ENCODE measurements around the gene DCTPP1. TPM values are rescaled to one million over a fixed set of nuclear protein-coding genes. Genes with fewer than 3 reads are reported as not detected.
A peak's percentile ranks its signal among the peaks of the same experiment; 100 is the strongest.

DCTPP1 gene
- polyA plus RNA-seq, 2 of the 4 experiments (the other 2 are of a cell fraction), result 105 to 121 TPM

DNA sequence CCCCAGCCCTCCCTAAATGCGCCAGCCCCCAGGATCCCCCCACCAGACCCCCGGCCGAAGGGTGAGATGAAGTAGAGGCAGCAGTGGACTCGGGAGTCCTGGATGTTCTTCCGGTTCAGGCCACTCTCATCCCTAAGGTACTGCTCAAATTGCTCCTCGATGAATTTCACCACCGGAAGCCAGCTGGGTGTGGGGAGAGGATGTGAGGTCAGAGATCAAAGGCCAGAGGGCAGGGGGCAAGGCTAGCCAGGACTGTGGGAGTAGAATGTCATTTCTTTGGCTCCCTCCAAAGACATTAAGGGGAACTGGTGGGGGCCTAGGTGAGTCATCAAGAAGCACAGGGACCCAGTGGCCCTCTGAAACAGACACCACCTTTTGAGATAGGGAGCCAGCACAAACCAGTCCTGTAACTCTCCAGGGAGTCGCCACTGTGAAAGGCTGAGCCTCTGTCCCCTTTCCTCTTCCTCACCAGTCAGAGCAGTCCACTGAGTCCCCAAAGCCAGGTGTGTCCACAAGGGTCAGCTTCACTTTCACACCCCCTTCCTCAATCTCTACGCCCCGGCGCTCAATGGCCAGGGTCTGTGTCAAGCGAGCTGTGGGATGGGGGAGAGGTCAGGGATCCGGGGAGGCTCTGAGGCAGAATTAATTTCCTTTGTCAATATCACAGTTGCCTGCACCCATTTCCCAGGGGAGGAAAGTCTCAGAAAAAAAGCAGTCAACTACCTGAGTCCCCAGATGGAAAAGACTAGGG is 48.4 kb downstream of the DCTPP1 start:
- H3K4me1 ChIP-seq, result peaks cover 12% of the 10 kb centered on the region
- CTCF ChIA-PET, result interaction anchor here (1.5 to 6.1 kb wide), 3 partner anchors 12 to 28 kb away, joined by 3 to 26 read pairs (median 9); partner anchors contain the start of gene ZNF48
- H3K27ac ChIP-seq, result no peak overlapping the region
- TF ChIP-seq KDM5A (IDR thresholded peaks at IDR 0.05) (no peak), FOSB (CRISPR knock-in tag; IDR thresholded peaks at IDR 0.05) (no peak), CBX8 (IDR thresholded peaks at IDR 0.05) (no peak), FOSL2 (IDR thresholded peaks at IDR 0.05) (no peak), FOSL2 (CRISPR knock-in tag; IDR thresholded peaks at IDR 0.05) (0 out of 2 replicates have a peak, but pooled peaks have one; percentile 11)
- no peak for FAIRE-seq
- H3K9me3 ChIP-seq, result no peaks in the 10 kb centered on the region
- POLR2A ChIA-PET, result no interaction called here
- H3K4me3 ChIP-seq, result no peak overlapping the region
- no peak for DNase-seq (ENCODE audit: low read depth in 1 of 2, low spot score in 1 of 2)
- no peak overlapping the region for H3K4me2 ChIP-seq
- WGBS (ENCODE audit: missing lambda C conversion rate), result 88% methylated on average over 9 of the region's 13 CpGs
- ATAC-seq, result no peak

DNA sequence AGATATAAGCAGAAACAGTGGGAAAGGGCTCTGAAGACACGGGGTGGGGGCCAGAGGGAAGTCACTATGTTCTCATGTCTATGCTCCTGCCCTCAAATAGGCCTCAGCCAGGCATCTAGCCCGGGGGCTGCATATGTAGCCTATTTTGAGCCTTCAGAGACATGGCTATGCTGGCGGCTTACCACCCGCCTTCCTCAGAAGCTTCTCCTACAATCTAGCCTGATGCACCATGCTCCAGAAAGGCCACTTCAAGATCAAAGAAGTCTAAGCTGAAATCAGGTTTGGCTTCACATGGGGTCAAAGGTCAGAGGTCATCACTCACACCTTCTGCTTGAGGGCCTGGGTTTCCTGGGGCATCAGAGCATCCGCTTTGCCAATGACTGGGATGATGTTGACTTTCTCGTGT is 49.0 kb downstream of the DCTPP1 start:
- no peak for DNase-seq (ENCODE audit: low read depth in 1 of 2, low spot score in 1 of 2)
- no peak overlapping the region for H3K4me2 ChIP-seq
- 84% methylated on average over 6 of the region's 6 CpGs for WGBS (ENCODE audit: missing lambda C conversion rate)
- no peak for FAIRE-seq
- H3K9me3 ChIP-seq, result no peaks in the 10 kb centered on the region
- no peak overlapping the region for H3K4me3 ChIP-seq
- POLR2A ChIA-PET, result no interaction called here
- H3K4me1 ChIP-seq, result peaks cover 12% of the 10 kb centered on the region
- no peak for ATAC-seq
- no peak for TF ChIP-seq MYC (IDR thresholded peaks at IDR 0.05; ENCODE audit: borderline replicate concordance, low read length)
- no peak for TF ChIP-seq NPAS2 (CRISPR knock-in tag; IDR thresholded peaks at IDR 0.05; ENCODE audit: borderline replicate concordance)
- no peak for TF ChIP-seq ZFP36 (IDR thresholded peaks at IDR 0.05; ENCODE audit: borderline replicate concordance, partially characterized antibody)
- TF ChIP-seq EP300 (IDR thresholded peaks at IDR 0.05), result no peak
- no peak for TF ChIP-seq HOXB13 (CRISPR knock-in tag; IDR thresholded peaks at IDR 0.05; ENCODE audit: low read depth)
- no peak for TF ChIP-seq MAZ (IDR thresholded peaks at IDR 0.05; ENCODE audit: borderline replicate concordance, low read depth, low read length)
- no peak for TF ChIP-seq ZSCAN20 (CRISPR knock-in tag; IDR thresholded peaks at IDR 0.05)
- CTCF ChIA-PET, result interaction anchor here (6.1 kb wide), 1 partner anchor 28 kb away, joined by 26 read pairs; no protein-coding TSS in a partner anchor
- H3K27ac ChIP-seq, result no peak overlapping the region

- ChIA-PET POLR2A (no interaction called here), CTCF (interaction anchor here (1.5 to 6.1 kb wide), 2 partner anchors 9 to 29 kb away, joined by 3 to 26 read pairs; no protein-coding TSS in a partner anchor)
- FAIRE-seq, result no peak
- no peak for DNase-seq (ENCODE audit: low read depth in 1 of 2, low spot score in 1 of 2)
- Histone ChIP-seq H3K27ac (no peak overlapping the region), H3K4me1 (peaks cover 12% of the 10 kb centered on the region), H3K4me2 (no peak overlapping the region), H3K9me3 (no peaks in the 10 kb centered on the region), H3K4me3 (no peak overlapping the region)
- WGBS (ENCODE audit: missing lambda C conversion rate), result 90% methylated on average over 4 of the region's 4 CpGs
- no peak for ATAC-seq
- no peak for TF ChIP-seq BHLHE40 (IDR thresholded peaks at IDR 0.05; ENCODE audit: low read depth, low read length)
- no peak for TF ChIP-seq FOSB (CRISPR knock-in tag; IDR thresholded peaks at IDR 0.05)
- no peak for TF ChIP-seq GATA3 (IDR thresholded peaks at IDR 0.05; ENCODE audit: borderline replicate concordance)
- TF ChIP-seq HDAC2 (IDR thresholded peaks at IDR 0.05), result no peak
- no peak for TF ChIP-seq RCOR1 (IDR thresholded peaks at IDR 0.05; ENCODE audit: low read depth, low read length)
- no peak for TF ChIP-seq TFCP2L1 (CRISPR knock-in tag; IDR thresholded peaks at IDR 0.05)
- TF ChIP-seq, protein P1, sequence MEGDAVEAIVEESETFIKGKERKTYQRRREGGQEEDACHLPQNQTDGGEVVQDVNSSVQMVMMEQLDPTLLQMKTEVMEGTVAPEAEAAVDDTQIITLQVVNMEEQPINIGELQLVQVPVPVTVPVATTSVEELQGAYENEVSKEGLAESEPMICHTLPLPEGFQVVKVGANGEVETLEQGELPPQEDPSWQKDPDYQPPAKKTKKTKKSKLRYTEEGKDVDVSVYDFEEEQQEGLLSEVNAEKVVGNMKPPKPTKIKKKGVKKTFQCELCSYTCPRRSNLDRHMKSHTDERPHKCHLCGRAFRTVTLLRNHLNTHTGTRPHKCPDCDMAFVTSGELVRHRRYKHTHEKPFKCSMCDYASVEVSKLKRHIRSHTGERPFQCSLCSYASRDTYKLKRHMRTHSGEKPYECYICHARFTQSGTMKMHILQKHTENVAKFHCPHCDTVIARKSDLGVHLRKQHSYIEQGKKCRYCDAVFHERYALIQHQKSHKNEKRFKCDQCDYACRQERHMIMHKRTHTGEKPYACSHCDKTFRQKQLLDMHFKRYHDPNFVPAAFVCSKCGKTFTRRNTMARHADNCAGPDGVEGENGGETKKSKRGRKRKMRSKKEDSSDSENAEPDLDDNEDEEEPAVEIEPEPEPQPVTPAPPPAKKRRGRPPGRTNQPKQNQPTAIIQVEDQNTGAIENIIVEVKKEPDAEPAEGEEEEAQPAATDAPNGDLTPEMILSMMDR (IDR thresholded peaks at IDR 0.05), result no peak
- TF ChIP-seq MAFK (IDR thresholded peaks at IDR 0.05; ENCODE audit: partially characterized antibody), result no peak
- no peak for TF ChIP-seq NR3C1 (IDR thresholded peaks at IDR 0.05)
- no peak for TF ChIP-seq ATOH8 (CRISPR knock-in tag; IDR thresholded peaks at IDR 0.05; ENCODE audit: low read depth)
- no peak for TF ChIP-seq HOXB13 (CRISPR knock-in tag; IDR thresholded peaks at IDR 0.05; ENCODE audit: low read depth)
- no peak for TF ChIP-seq CBX8 (IDR thresholded peaks at IDR 0.05)
- no peak for TF ChIP-seq HOXA7 (CRISPR knock-in tag; IDR thresholded peaks at IDR 0.05)
- no peak for TF ChIP-seq TP53 (CRISPR knock-in tag; IDR thresholded peaks at IDR 0.05)
- no peak for TF ChIP-seq JUN (IDR thresholded peaks at IDR 0.05)
Measured at GRCh38 chr16:30380072-30380802, 49.6 kb downstream of the DCTPP1 start.

Measured in A549 (cell line).